Kidney capillary endothelial cell (primary cell): ENCODE results near the gene UBAC2.
"Not testable (repeated sequence)": the region's sequence is repeated elsewhere in the genome, so short reads cannot be mapped to it uniquely, and the experiment has no call there.

Experiments
- DNase-seq: peaks from one replicate; pipeline ENCODE4 v3.0.0-alpha.2; 2018; ENCODE audit warnings: low spot score

UBAC2 gene

DNA sequence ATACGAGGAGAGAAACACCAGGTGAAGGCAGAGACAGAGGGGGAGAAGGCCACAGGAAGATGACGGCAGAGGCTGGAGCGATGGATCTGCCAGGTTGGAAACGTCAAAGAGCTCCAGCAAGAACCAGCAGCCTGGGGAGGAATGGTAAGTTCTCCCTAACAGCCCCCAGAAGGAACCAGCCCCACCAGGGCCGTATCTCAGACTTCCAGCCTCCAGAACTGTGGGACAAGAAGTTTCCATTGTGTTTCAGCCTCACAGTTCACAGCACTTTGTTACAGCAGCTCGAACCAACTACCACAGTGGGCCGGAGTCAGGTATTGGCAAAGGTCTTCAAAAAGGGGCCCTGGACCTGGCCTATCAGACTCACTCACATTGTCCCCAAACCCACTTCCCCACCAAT lies 195.8 kb downstream of the UBAC2 start:
- no peak for DNase-seq

DNA sequence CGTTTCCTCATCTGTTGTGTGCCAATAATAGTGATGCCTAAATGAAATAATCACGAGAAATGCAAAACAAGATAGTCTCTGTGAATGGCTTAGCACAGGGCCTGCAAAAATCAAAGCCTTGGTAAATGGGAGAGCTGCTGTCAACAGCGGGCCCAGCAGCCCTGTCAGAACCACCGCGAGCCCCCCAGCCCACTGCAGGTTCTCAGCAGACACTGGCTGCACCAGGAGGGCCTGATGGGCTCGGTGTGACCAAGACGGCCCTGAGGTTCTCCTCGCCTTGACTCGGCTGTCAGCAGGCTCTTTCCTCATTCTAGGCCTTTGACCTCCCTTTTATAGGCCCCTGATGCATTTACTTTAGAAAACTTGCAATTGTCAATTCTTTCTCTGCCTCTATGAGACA lies 197.4 kb downstream of the UBAC2 start:
- DNase-seq, result no peak

DNA sequence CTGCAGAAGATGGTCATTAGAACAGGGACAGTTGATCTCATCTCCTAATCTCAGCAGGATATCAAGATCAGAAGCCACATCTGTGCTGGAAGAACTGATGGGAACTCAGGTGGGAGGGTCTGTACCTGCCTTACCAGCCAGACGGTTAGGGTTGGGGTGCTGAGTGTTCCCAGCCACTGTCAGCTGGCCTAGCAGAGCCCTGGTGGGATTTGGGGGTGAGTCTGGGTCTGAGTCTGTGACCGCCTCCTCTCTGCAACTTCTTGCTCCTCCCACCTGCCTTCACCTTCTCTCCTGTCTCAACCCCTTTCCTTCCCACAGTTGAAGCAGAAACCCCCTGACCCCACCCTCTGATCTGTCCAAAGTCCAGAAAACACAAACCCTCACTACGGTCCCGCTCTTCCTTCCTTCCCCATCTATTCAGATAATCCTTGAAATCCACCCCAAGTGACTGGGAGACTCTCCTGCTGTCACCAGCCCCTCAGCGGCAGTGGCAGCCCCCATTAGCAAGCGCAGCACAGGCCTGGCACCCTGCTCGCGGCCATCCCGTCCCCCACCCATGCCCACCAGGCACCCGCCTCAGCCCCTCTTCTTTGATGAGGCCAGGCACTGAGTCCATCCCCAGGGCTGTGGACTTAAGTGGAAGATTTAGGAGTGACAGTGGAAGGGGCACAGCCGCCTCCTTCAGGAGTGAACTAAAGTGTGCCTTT lies 198.4 kb downstream of the UBAC2 start:
- no peak for DNase-seq

DNA sequence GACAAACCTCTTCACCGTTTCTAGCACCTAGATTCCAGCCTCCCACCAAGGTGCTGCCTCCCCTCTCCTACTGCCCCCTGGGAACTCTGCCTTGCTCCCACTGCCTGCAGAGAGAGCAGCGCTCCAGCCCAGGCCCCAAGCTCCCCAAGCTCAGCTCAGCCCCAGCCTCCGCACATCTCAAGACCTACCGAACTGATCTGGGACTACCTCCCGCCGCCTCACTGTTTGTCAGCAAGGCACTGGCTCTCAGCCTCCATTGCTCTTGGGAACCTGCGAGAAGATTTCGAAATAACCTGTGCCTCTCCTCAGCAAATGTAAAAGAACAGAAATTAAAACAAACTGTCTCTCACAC lies 198.9 kb downstream of the UBAC2 start:
- DNase-seq, result no peak

DNA sequence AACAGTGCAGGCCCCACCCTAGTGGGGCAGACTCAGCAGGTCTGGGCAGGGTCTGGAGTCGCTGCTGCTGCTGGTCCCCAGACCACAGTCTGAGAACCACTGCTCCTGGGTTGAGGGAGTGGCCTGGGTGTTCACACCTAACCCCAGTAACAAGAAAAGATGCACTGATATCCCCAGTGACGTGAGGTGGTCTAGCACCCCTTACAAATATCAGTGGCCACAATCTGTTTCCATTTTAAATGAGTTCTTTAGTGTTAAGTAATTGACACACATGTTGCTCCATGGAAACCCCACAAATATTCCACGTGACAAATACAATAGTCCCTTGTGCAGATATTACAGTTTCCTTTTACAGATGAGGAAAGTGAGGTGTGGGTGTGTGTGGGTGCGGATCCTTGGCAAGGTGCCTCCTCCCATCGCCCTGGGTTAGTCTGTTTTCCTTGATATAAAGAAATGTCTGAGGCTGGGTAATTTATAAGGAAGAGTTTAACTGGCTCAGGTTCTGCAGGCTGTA lies 202.9 kb downstream of the UBAC2 start:
- DNase-seq, result no peak

DNA sequence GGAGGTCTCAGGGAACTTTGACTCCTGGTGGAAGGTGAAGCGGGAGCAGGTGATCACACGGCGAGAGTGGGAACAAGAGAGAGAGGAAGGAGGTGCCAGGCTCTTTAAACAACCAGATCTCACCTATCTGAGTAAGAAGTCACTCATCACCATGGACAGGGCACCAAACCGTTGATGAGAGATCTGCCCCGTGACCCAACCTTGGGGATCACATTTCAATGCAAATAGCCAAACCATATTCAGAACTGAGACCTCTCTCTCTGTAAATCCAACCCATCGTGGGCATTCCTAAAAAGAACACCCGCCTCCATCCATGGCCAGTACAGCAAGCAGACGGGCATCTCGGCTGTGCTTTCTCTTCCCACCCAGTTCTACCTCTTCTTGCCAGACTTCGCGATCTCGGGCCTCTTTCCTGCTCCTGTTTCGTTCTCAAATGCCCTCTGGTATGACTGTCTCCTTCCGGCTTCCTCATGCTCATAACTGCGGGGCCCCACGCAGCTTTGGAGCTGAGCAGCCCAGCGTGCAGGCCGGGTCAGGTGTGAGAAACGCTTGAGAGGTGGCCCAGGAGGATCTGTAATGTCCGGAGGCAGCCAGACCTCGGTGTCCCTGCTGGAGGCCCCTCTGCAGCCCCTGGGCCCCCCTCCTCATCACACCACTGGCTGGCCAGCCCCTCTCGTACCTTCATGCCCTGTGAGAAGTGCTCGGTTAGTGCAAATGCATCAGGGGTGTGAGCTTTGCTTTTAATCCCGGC lies 203.5 kb downstream of the UBAC2 start:
- DNase-seq, result no peak

DNA sequence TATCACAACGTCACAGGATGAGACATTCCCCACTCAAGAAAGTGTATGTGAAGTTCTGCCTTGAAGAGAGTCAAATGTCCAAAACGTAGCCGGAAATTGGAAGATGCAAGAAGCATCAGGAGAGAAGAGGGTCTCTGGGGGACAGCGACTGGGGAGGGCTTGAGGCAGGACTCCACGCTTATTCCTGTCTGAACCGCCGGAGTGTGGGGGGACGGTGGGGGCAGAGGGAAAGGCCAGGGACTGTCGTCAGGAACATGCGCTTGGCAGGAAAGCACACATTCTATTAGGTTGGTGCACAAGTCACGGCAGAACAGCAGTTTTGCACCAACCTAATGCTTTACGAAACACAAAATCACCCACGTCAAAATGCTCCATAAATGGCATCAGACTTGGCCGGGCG lies 205.3 kb downstream of the UBAC2 start:
- no peak for DNase-seq

DNA sequence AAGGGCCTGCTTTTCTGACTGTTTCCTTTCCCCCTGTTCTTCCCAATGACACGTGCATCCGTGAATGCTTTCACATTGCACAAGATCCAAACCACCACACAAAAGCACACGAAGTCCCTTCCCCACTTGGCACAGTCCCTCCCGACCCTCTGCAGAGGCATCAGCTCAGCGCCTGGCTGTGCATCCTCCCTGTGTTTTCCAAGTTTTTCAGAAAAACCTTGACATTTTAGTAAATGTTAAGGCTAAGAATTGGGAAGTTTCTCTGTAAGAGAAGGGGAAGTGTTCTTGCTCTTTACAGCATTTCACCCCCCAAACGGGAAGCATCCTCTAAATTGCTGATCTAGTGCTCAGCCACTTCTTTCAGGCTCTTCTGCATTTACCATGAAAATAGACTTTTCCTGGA lies 206.1 kb downstream of the UBAC2 start:
- DNase-seq, result no peak

DNA sequence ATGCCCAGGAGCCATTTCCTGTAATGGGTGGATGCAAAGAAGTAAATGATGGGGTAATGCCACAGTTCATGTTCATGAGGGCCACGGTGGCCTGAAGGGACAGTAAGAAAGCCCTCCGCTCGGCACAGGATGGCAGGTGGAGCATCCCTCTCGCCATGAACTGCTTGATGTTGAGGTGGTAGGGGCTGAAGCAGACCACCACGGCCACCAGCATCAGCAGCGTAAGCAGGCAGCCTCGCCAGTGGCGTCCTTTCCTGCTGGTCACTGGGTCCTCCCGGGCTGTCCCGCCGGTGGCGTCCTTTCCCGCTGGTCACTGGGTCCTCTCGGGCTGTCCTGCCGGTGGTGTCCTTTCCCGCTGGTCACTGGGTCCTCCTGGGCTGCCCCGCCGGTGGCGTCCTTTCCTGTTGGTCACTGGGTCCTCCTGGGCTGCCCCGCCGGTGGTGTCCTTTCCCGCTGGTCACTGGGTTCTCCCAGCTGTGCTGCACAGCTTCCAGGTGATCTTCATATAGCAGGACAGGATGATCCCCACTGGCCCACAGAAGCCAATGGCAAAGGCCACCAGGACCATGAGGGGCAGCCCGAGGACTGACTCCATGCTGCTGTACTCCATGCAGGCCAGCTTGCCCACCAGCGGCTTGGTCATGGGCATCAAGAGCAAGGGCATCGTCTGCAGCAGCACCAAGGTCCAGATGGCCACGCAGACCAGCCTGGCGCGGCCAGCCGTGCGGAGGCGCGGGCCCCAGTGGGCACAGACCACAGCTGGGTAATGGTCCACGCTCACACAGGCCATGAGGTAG lies 207.4 kb downstream of the UBAC2 start:
- DNase-seq, result no peak

DNA sequence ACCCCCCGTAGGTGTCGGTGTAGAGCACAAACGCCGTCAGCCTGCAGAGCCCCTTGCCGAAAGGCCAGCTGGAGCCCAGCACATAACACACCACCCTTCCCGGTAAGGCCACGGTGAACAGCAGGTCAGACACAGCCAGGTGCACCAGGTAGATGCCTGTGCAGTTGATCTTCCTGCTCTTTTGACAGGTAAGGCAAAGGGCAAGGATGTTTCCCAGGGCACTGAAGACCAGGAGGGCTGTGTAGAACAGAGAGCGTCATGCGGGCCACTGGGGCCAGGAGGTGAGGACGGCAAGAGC lies 208.0 kb downstream of the UBAC2 start:
- DNase-seq, result no peak

DNA sequence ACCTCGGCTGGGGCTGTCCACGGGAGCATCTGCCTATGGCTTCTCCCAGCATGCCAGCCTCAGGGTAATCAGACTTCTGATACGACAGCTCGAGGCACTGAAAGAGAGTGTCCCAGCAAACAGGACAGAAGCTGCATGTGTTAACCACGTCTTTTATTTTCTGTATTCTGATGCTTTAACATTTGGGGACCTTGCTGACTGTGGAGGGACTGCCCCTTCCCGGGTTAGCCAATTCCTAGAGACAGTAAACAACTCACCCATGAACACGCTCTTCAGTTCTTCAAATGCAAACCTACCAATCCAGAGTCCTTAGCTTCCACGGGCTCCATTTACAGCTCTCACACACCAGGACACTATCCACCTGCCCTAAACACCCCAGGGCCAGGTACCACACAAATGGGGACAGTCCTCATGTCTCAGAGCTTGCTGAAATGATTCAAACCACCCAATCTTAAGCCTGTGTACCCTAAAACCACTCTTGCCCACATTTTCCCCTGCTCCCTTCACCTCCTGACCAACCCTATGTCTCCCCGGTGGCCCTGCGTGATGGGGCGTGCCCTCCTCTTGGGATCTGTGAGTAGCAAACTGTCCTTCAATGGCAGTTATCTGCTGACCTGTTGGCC lies 208.9 kb downstream of the UBAC2 start:
- not testable (repeated sequence) for DNase-seq

DNA sequence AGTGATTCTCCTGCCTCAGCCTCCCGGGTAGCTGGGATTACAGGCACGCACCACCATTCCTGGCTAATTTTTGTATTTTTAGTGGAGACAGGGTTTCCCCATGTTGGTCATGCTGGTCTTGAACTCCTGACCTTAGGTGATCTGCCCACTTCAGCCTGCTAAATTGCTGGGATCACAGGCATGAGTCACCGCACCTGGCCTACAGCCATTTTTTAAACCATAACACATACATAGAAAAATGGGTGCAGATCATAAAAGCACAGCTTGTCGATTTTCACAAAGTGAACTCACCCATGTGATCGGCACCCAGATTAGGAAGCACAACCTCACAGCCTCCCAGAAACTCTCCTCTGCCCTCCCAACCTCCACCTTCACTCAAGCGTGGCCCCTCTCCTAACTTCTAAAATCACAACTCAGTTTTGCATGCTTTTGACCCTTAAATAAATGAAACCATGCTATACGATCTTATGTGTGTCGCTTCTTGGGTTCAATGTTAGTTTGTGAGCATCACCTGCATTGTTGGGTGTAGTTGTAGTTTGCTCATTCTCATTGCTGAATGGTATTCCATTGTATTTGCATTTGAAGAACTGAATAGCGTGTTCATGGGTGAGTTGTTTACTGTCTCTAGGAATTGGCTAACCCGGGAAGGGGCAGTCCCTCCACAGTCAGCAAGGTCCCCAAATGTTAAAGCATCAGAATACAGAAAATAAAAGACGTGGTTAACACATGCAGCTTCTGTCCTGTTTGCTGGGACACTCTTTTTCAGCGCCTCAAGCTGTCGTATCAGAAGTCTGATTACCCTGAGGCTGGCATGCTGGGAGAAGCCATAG lies 210.2 kb downstream of the UBAC2 start:
- DNase-seq, result not testable (repeated sequence)

DNA sequence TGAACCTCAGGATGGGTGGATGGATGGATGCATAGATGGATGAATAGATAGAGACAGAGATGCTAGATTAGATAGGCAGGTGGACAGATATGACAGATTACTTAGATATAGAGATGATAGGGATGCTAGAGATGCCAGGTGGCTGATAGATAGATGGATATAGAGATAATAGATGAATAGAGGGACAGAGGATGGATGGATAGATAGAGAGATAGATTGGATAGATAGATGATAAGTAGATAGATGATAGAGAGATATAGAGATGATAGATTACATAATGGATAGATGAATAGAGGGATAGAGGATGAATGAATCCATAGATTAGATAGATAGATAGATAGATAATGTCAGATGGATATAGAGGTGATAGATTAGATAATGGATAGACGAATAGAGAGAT lies 212.2 kb downstream of the UBAC2 start:
- DNase-seq, result no peak

DNA sequence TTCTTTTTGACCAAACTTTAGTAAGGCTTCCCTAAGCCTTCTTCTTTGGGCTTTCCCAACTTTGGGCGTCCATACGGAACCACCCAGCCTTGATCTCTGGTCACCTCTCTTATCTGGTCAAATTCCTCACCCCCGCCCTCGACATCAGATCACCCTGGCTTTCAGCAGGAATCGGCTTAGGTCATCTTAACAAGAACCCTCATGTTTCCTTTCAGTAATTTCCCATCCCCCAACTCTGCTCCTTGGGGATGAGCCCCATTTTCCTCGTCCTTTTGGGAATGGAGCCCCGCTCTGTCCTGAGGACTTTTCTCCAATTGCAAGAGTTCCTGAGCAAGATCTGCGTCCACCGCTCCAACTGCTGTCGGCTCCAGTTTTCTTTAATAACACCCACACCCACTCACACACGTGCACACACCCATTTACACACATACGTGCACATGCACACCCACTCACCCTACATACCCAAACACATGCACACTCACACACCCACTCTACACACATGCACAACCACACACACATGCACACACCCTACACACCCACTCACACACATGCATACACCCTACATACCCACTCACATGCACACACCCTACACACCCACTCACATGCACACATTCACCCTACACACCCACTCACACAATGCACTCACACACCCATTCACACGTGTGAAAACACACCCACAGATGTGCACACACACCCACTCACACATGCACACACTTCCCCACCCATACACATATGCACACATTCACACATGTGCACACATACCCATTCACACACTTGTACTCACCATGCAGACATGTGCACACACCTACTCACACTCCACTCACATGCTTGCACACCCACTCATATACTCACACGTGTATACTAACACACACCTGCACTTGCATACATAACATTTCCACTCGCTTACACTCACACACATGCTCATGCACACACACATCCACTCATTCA lies 213.7 kb downstream of the UBAC2 start:
- no peak for DNase-seq

DNA sequence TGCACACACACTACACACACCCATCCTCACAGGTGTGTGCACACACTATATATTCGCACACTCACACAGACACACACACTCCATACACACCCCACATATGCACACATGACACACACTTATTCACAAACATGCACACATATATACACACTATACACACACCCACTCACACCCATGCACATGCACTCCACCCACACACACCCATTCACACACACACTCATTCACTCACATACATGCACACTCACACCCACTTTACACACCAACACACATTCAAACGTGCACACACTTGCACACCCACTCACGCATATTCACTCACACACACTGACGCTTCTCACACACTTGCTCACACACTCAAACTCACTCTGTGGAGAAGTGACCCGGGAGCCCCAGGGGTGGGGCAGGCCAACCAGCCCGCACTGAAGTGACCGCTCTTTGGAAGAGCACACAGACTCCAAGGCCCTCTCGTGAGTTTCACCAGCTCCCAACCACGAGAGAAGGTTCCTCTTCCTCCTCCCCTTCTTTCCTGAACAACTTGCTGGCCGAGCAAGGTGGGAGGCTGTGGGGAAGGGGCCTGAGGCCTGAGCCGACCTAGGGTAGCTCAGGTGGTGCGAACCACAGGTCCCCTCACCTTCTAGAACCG lies 214.5 kb downstream of the UBAC2 start:
- DNase-seq, result no peak

DNA sequence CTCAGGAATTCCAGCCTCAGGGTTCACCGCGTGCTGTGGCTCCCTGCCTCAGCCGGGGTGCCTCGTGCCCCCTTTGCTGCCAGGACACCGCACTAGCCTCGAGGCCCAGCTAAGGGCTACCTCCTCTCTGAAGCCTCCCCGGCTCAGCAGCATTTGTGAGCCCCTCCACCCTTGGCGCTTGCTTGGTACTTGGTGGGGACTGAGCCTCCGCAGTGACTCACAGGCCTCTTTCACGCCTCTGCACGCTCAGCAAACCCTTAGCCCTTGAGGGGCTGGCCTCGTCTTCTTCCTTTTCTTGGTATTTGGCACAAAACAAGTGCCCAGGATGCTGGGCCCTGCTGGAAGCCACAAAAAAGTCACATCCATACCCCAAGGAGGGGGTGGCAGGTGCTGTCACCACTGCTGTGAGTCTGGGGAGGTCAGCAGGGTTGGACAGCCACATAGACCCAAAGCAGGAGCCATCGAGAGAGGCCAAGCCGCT lies 215.2 kb downstream of the UBAC2 start:
- DNase-seq, result no peak

DNA sequence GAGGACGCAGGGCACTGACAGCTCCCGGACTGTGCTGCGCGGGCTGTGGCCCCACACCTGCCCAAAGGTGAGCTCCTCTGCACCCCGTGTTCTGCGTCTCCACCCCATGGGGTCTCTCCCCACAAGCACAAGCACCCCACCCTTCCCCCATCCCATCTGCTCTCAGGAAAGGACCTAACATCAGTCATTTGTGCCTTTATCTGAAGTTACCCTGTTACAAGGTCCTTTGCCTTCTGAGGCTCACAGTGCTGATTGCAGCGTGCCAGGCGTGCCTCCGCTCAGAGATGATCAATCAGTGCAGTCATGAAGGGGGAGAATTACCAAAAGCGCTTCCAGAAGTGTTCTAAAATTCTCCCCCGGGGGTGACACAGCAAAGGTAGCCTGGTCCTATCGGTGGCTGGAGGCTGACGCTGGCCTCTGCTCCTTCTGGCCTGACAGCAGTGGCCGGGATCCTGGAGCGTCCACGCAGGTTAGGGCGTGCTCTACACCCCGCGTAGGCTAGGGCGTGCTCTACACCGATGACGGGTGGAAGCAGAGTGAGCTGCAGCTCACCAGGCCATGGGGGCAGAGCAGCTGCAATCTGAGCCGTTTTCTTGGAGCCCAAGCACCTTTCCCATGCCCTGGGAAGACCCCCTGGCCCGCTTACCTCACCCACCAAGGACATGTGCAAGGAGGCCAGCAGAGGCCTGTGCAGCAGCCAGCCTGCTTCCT lies 215.9 kb downstream of the UBAC2 start:
- no peak for DNase-seq

DNA sequence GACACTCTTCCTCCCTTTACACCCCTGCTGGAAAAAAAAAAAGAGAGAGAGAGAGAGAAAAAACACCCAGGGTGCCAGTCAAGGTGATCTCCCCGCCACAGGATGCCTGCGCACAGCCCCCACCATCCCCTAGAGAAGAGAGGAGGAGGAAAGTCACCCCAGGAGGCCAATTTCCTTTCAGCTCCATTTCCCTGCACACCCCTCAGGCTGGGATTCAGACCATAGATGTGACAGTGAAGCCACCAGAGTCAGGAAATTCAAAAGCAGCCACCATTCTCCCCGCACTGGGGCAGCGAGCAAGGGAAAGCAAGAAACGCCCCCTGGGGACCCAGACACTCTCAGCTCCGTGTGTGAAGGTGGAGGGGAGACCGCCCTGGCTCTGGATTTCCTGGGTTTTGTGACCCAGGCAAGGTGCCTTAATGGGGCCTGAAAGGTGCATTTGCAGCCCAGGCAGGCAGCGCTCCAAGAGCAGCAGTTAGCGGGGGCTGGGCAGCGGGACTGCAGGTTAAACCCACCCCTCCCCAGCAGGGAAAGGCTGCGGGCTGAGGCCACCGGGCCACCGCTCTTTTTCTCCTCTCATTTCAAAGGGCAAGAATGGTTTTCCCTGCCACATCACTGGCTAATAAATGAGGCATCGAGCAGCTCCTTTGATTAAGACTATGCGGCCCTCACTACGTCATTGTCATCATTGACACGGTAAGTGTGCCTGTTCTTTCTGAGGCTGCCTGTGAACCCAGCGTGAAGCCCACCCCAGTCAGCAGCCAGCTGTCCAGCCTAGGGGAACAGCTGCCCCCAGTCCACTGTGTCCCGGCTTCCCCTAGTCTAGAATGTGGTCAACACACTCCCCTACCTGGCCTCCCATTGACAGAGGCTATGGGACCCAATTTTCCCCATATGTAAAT lies 216.8 kb downstream of the UBAC2 start:
- DNase-seq, result no peak
